GM21717 (cell line): ENCODE measurements around the gene ADAMTS8.

Experiments
- ATAC-seq: cut with Tn5 transposase; IDR thresholded peaks from one replicate; pipeline ENCODE4 v1.9.1; 2021; ENCODE audit warnings: mild to moderate bottlenecking, moderate library complexity; ENCODE audit not compliant: unreplicated experiment

ADAMTS8 gene

DNA sequence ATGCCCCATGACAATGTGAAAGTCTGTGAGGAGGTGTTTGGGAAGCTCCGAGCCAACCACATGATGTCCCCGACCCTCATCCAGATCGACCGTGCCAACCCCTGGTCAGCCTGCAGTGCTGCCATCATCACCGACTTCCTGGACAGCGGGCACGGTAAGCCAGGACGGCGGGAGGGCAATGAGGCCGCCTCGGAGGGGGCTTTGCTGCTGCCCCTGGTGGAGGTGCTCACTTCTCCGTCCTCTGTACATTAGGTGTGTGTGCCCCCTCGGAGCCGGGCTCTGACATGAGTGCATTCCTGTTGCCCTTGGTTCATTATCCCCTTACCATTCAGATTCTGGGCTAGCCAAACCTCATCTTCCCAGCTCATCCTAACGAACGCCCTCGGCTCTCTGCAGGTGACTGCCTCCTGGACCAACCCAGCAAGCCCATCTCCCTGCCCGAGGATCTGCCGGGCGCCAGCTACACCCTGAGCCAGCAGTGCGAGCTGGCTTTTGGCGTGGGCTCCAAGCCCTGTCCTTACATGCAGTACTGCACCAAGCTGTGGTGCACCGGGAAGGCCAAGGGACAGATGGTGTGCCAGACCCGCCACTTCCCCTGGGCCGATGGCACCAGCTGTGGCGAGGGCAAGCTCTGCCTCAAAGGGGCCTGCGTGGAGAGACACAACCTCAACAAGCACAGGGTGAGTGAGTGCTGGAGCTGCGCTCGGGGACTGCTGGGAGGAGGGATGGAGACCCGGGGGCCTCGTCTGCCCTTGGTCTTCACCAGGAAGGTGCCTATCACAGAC lies 33.9 kb upstream of the ADAMTS8 start:
- ATAC-seq, result no peak

DNA sequence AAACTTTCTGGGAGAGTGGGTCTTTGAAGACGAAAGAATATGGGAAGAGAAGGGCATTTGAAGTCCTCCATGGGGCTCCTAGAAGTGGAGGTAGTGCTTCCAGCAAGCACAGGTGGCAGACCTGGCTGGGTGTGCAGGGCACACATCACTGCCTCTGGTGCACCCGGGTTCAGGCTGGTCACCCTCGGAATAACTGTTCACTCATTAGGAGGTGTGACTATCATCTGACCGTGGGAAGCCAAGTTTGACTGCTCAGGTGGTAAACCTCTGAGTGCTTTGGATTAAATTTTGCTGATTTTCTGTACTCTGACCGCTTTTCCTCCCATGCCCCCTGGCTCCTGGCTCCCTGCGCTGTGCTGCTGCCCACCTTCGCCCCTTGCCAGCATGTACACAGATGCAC lies 31.1 kb upstream of the ADAMTS8 start:
- ATAC-seq, result no peak

DNA sequence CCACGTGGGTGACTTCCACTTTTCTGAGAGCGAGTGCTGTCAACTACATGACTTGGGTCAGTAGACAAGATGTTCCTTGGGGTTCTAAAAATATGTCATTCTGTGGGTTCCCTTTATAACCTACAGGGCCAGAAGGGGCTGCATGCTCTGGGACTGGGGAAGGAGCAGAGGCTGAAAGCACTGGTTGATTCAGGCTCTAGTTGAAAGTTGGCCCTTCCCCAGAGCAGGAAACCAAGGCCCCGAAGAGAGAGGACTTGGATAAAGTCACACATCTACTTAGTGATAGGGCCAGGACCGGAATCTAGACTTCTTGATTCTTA lies 30.0 kb upstream of the ADAMTS8 start:
- no peak for ATAC-seq

DNA sequence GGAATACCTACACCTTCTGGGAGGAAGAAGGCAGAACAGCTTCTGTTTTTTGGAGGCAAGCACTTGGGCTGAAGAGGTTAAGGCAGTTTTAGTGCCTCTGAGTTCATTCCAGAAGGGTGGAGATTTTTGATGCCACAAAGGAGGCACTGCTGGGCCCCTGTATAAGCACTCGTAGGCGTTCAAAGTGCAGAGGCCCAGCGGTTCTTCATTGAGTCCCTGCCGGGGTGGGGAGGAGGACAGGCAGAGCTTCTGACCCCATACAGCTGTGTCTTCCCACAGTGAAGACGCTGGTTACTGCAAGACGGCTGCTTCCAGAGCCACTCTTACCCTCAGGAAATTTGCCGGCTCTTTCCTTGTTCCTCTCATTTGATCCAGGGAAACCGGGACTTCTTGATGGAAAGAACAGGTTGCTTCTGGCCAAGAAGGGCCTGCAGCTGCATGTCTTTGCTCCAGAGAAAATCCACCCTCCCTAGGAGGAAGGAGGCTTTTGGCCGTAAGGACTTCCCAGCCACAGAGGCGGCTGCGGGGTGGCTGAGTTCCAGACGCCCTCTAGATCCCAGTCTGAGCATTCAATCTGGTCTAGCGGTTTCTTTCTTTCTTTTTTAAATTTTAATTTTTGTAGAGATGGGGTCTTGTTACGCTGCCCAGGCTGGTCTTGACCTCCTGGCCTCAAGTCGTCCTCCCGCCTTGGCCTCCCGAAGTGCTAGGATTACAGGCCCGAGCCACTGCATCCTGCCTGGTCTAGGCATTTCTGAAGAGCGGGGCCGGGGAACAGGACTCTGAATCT lies 29.4 kb upstream of the ADAMTS8 start:
- no peak for ATAC-seq

DNA sequence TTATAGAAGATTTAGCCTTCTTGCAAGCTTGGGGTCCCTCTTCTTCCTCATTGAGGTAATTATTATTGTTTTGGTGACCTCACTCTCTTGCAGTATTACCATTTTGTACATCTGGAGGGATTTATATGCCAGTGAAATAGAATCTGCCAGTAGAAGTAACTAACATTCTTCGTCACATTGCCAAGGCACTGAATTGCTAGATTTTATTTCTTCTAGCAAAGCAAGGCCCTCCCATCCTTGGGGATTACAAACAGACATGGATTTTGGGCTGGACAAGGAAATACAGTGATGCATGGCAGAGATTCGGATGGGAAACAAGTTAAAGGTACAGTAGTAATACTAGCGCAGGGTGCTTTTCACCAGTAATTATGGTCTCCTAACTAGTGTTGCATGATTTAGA lies 27.9 kb upstream of the ADAMTS8 start:
- no peak for ATAC-seq

DNA sequence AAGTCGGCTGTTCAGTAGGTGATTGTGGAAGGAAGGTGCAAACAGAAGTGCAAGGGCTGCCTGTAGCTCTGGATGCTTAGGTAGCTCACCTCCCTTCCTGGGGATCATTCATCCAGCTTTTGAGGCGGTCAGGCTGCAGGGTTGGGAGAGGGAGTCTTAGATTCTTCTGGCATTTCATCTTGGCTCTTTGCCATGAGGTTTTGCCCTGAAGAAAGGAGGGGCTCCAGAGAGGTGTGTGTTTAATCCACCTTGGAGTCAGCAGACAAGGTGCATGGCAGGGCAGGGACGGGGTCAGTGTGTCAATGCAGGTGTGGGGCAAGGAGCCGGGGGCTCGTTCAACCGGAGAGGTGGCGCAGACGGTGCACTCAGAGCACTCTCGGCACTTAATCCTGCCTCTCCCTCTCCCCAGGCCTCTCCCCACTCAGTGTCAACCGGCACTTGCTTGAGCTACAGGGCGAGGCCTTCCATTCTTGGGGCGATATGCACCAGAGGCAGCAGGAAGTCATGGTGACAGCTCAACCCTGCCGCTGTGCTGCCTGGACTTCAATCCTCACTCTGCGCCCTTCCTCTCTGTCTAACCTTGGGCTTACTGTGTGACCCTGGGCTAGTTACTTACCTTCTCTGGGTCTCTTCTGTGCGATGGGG lies 27.2 kb upstream of the ADAMTS8 start:
- ATAC-seq, result no peak

DNA sequence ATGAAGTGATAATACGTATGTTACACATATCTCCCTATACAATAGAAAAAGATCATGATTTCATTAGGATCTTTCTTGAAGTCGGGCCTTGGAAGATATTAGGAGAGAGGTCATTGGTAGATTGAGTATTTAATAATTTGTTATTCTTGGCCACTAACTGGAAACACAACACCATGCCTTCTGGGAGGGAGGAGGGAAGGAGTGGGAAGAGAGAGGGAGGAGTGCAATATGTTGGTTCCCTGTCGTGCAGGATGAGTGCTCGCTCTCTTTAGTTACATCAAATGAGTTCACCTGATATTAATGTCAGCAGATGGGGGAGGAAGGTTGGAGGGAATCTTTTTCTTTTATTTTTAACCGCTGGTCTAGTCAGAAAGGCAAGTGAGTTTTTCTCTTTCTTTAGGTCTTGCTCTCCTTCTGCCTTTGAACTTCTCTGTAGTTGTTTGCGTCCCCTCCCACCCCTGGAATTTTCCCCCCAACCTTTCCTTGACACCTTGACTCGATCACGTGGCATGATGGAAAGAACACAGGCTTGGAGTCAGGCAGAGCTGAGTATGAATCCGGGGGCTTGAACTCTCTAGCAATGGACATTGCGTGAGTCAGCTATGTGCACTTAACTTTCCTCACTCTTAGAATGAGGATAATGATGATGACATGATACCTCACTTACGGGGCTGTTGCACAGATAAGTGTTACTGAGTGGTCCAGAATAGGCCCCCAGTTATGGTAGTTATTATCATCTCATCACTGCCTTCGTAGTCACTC lies 26.3 kb upstream of the ADAMTS8 start:
- no peak for ATAC-seq

DNA sequence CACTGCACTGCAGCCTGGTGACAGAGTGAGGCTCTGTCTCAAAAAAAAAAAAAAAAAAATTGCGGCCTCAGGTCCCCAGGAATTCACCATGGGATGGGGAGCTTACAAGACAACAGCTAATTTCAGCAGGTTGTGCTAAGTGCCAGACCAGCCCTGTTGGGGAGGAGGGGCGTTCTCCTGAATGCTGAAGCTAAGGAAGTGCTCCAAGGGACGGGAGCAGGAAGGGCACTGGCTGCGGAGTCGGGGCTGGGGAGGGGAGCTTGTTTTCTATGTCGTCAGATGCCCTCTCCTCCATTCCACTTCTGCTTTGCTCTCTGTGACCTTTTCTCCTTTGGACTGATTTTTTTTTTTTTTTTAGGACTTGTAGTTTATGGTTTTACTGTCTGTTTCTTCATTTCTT lies 24.5 kb upstream of the ADAMTS8 start:
- ATAC-seq, result no peak

DNA sequence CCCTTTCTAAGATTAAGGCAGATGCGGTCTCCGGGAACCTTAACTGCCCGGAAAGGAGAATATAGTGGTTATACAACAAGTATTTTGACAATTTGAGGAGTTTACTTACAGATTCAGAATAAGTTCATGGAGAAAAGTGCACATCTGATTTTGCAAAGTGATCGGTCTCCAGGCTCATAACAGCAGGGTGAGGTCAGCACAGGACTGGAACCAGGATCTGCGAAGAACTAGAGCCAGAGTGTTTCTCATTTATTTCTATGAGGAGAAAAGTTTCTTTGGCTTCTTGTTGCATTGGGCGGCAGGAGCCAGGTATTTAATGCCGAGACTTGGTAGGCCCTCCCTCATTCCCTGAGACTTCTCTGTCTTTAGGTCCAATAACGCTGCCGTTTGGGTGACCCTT lies 23.8 kb upstream of the ADAMTS8 start:
- ATAC-seq, result no peak

DNA sequence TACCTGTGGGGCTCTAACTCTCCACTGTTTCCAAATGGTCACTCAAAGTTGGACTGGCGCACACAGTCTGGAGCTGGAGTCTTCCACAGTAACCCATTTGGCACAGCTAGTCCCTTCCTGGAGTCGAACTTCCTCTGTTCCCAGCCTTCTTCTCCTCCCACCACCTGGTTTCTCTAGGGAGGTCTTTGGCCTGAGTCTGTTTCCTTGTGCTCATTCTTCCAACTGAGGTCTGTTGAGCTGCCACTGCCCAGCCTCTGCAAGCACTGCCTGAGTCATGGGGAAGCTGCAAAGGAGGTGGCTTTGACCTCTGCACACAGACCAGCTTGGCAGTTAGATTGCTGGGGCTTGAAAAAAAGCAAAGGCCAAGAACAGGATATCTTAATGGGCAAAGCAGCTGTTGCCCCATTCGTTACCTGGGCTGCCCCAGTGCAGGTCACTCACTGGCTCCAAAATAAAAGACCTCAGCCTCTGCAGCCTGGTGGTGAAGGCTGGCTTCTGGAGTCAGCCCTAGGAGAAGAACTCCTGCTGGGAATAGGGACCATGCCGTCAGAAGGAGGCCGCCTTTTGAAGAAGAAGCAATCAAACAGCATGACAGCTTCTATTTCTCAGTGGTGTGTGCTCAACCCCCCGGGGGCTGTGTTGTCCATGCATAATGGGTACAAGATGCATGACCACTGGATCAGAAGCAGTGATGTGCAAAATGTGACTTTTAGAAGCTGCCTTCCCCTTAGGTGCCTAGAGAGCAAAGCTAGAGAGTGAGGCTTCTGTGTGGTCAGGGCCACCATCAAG lies 23.0 kb upstream of the ADAMTS8 start:
- no peak for ATAC-seq

DNA sequence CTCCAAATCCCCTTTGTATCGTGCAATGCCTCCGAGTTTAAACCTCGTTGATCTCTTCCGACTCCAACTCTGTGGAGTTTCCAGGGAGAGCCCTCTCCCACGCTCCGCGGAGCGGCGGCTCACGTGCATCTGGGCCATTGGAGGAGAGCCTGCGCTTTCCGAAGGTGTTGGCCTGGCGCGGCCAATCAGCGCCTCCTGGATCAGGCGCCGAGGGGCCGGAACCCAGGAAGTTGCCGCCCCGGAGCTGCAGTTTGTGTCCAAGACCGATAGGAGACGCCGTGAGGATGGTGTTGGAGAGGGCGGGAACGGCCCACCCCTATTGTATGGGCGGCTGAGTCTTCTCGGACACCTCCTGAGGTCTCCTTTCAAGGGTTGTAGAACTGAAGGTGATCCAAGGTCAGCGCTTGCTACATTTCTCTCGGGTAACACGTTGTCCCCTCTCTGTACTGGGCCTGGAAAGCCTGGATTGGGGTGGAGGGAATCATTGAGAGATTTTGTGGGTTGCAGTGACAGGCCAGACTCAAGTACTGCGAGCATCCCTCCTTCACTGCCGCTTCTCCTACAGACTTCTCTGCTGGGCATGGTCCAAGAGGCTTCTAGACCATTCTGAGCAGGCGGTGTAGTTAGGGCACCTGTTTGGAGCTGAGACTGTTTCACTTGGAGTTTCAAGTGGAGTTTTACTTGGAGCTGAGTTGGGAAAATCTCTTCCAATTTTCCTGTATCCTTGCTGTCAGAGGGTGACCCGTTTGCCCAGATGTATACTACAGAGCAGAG lies 21.8 kb upstream of the ADAMTS8 start:
- ATAC-seq, result no peak

DNA sequence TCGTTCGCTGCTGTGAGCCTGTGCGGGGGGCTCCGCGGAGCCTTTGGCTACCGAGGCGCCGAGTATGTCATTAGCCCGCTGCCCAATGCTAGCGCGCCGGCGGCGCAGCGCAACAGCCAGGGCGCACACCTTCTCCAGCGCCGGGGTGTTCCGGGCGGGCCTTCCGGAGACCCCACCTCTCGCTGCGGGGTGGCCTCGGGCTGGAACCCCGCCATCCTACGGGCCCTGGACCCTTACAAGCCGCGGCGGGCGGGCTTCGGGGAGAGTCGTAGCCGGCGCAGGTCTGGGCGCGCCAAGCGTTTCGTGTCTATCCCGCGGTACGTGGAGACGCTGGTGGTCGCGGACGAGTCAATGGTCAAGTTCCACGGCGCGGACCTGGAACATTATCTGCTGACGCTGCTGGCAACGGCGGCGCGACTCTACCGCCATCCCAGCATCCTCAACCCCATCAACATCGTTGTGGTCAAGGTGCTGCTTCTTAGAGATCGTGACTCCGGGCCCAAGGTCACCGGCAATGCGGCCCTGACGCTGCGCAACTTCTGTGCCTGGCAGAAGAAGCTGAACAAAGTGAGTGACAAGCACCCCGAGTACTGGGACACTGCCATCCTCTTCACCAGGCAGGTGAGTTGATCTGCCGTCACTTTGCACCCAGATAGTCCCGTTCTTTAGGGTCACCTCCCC lies 21.0 kb upstream of the ADAMTS8 start:
- ATAC-seq, result no peak

DNA sequence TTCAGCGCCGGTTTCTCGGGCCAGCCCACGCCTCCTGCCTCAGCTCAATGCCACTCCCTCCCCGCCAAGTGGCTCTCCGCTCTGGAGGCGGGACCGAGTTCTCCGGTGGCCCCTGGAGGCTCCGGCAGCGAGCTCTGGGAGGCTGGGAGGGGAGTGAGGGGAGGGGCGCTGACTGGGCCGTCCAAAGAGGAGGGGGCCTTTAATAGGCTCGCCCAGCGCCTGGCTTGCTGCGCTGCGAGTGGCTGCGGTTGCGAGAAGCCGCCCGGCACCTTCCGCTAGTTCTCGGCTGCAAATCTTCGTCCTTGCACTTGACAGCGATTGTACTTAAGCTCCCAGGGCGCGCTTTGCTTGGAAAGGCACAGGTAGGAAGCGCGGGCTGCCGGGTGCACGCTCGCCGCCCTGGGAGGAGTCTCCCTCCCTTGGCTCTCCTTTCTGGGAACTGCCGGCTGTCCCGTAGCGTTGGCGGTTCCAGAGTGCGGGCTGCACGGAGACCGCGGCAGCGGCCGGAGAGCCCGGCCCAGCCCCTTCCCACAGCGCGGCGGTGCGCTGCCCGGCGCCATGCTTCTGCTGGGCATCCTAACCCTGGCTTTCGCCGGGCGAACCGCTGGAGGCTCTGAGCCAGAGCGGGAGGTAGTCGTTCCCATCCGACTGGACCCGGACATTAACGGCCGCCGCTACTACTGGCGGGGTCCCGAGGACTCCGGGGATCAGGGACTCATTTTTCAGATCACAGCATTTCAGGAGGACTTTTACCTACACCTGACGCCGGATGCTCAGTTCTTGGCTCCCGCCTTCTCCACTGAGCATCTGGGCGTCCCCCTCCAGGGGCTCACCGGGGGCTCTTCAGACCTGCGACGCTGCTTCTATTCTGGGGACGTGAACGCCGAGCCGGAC lies 20.3 kb upstream of the ADAMTS8 start, which contains the start of gene ADAMTS15:
Gene ADAMTS15, plus strand, starts transcription at position 230 of the 894 bp plus-strand sequence. Its CDS starts 329 bp downstream, at position 559.
- ATAC-seq, result no peak

DNA sequence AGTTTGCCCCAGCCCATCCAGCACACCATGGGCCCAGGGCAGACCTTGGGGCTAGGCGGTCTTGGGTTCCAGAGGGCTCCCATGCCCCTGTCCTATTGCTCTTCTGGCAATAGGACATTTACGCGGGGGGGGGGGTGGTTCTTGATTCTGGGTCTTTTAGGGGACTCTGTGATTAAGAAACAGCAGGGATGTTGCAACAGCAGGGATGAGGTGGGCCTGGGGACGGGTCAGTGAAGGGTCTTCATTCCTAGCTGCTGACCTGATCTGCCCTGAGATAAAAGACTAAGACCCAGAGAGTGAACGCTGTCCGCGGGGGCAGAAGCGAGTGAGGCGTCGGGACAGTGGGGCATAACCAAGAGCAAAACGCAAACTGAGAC lies 19.6 kb upstream of the ADAMTS8 start:
- no peak for ATAC-seq

DNA sequence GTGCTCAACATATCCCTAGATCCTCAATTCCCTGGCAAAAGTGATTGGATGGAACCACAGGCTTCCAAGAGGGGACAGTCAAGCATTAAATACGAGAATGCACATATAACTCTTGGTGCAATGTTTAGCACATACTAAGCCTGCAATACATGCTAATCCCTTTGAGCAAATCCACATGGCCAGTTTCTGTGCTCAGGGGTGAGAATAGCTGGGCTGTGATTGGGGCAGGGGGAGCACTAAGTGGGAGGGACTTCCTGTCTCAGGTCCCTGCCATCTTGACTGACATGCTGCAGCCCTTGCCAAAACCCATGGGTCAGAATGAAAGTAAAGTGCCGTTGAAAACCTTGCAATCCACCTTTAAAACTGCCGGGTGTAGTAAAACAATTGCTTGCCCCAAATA lies 17.4 kb upstream of the ADAMTS8 start:
- ATAC-seq, result no peak

DNA sequence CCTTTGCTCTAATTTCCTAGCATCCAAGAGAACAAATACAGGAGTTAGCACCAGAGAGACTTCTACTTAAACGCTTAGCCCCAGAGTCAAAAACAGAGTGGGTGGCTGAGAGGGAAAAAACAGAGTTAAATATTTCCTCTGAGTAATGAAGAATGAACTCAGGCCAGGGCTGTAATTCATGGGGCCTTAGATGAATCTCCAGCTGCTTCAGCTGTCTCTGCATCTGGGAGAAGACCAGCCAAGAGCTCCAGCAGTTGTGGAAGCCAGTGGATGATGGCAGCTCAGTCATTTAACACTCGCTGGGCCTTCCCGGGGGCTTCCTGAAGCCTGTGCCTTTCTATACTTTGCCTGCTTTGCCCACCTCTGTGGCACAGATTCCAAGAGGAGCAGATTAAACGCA lies 14.3 kb upstream of the ADAMTS8 start:
- no peak for ATAC-seq

DNA sequence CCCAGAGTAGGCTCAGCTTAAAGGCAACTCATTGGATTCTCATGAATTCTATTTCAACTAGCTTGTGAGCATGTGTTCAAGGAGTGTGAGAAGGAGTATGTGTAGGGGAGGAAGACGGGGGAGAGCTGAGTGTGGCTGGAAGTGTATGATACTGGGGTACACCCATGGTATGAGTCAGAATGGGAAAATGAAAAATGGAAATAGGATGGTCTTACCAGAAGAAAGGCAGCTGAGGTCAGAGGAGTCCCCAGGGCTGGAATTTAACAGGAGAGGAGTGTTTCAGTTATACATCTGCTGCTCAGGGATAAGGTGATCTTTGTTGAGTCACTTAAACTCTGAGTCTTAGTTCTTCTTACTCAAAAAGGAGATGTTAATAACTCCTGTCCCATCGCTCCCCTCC lies 13.3 kb upstream of the ADAMTS8 start:
- no peak for ATAC-seq

DNA sequence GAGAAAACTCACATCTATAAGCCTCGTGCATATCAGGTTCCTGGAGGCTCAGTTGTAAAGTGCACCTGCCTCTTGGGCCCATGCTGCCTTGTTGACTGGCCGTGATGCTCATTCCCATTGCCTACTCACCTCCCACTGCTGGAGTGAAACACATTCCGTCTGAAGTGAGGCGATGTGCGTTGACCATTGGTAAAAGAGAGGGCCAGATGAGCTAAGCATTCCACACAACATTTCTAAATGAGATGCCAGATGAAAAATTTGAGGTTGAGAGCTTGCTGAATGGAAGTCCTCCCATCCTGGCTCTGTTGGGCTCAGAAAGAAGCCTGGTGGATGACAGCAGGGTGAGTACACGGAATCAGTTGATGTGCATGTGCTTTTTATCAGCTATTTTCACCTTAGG lies 11.5 kb upstream of the ADAMTS8 start:
- no peak for ATAC-seq
